PFSK-1 (cell line): ENCODE measurements around the gene MARCHF10.
A peak's percentile ranks its signal among the peaks of the same experiment; 100 is the strongest.

Experiments
- FOXP2 ChIP-seq: optimal IDR thresholded peaks from 2 replicates; pipeline ENCODE3; 2011; ENCODE audit warnings: borderline replicate concordance, control low read depth, inconsistent platforms; ENCODE audit not compliant: insufficient read depth; ENCODE audit errors: extremely low read length, extremely low read depth
- POLR2AphosphoS5 ChIP-seq: IDR thresholded peaks from 2 replicates; pipeline ENCODE4 v1.6.1; 2012; ENCODE audit warnings: low read depth, mild to moderate bottlenecking, control low read depth, low read length, moderate library complexity
- REST ChIP-seq, 2 experiments: IDR thresholded peaks; 2 replicates each; pipeline versions ENCODE4 v1.6.1 to v1.8.0; 2011 to 2012; ENCODE audit warnings: low read depth in 2 of 2, low read length in 2 of 2, control low read depth in 1 of 2, inconsistent platforms in 1 of 2, mild to moderate bottlenecking in 1 of 2, moderate library complexity in 1 of 2; ENCODE audit not compliant: insufficient read depth in 1 of 2
- SIN3A ChIP-seq: IDR thresholded peaks from 2 replicates; pipeline ENCODE4 v1.6.1; 2012; ENCODE audit warnings: mild to moderate bottlenecking, low read length, moderate library complexity, borderline replicate concordance; ENCODE audit not compliant: insufficient read depth
- TAF1 ChIP-seq: IDR thresholded peaks from 2 replicates; pipeline ENCODE4 v1.6.1; 2012; ENCODE audit warnings: low read length, control low read depth, borderline replicate concordance; ENCODE audit not compliant: insufficient read depth

The MARCHF10 gene

GRCh38 chr17:62823111-62823893, 15.2 kb upstream of the MARCHF10 start:
- TF ChIP-seq SIN3A (no peak), TAF1 (no peak), REST (IDR thresholded peaks at IDR 0.05; ENCODE audit: insufficient read depth in 1 of 2, low read depth in 2 of 2, low read length in 2 of 2) (no peak), FOXP2 (no peak), POLR2AphosphoS5 (no peak)

- TF ChIP-seq SIN3A (no peak), FOXP2 (no peak), POLR2AphosphoS5 (no peak), TAF1 (no peak), REST (IDR thresholded peaks at IDR 0.05; ENCODE audit: insufficient read depth in 1 of 2, low read depth in 2 of 2, low read length in 2 of 2) (no peak)
Measured at GRCh38 chr17:62822080-62822904, 14.2 kb upstream of the MARCHF10 start.

- TF ChIP-seq REST (IDR thresholded peaks at IDR 0.05; ENCODE audit: insufficient read depth in 1 of 2, low read depth in 2 of 2, low read length in 2 of 2), result no peak
- TF ChIP-seq FOXP2, result peak; percentile 63
Measured at GRCh38 chr17:62821189-62822079, 13.3 kb upstream of the MARCHF10 start.

- no peak for TF ChIP-seq TAF1
- no peak for TF ChIP-seq REST (IDR thresholded peaks at IDR 0.05; ENCODE audit: insufficient read depth in 1 of 2, low read depth in 2 of 2, low read length in 2 of 2)
- no peak for TF ChIP-seq POLR2AphosphoS5
- TF ChIP-seq FOXP2, result no peak
- TF ChIP-seq SIN3A, result no peak
Measured at GRCh38 chr17:62819511-62820221, 11.6 kb upstream of the MARCHF10 start.
